ENCODE data around the gene RAE1.

The RAE1 gene

DNA sequence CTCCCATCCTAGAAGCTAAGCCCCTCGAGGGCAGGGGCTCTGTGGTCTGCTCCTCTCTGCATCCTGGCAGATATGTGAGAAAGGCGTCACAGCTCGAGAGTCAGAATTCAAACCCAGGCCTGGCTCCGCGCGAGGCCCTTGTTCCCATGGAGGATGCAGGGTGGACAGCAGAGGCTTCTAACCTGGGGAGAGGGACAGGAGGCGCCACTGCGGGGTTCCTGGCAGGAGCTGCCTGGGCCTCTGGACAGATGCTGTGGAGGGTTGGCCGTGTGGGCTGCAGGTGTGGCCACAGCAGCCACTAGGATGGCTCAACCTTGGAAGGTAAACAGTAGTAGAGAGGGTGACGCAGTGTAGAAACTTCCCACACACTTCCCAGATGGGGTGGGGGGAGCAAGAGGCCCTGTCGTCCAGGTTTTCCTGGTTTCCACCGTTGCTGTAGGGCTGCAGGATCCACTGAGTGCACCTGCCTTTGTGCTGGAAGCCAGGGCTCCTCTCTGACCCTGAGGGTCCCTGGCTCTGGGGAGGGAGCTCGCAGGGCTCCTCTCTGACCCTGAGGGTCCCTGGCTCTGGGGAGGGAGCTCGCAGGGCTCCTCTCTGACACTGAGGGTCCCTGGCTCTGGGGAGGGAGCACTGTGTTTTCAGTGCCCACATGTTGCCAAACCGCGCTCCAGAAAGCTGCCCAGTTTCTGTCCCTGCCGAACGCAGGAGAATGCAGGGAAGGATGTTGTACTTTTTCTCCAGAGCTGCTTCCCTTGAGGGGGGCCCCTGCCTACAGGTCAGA, 54.4 kb downstream of the RAE1 start:
- TF ChIP-seq, protein P1, sequence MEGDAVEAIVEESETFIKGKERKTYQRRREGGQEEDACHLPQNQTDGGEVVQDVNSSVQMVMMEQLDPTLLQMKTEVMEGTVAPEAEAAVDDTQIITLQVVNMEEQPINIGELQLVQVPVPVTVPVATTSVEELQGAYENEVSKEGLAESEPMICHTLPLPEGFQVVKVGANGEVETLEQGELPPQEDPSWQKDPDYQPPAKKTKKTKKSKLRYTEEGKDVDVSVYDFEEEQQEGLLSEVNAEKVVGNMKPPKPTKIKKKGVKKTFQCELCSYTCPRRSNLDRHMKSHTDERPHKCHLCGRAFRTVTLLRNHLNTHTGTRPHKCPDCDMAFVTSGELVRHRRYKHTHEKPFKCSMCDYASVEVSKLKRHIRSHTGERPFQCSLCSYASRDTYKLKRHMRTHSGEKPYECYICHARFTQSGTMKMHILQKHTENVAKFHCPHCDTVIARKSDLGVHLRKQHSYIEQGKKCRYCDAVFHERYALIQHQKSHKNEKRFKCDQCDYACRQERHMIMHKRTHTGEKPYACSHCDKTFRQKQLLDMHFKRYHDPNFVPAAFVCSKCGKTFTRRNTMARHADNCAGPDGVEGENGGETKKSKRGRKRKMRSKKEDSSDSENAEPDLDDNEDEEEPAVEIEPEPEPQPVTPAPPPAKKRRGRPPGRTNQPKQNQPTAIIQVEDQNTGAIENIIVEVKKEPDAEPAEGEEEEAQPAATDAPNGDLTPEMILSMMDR (IDR thresholded peaks at IDR 0.05; ENCODE audit: control extremely low read depth, extremely low read depth, low read depth, missing control alignments) = no peak
- DNase-seq (ENCODE audit: extremely low spot score) = no peak
- CTCF ChIA-PET = interaction anchor here (0.9 kb wide), 1 partner anchor 15 kb away, joined by 3 read pairs; no protein-coding TSS in a partner anchor
- POLR2A ChIA-PET = interaction anchor here (0.9 kb wide), 1 partner anchor 17 kb away, joined by 5 read pairs; no protein-coding TSS in a partner anchor

DNA sequence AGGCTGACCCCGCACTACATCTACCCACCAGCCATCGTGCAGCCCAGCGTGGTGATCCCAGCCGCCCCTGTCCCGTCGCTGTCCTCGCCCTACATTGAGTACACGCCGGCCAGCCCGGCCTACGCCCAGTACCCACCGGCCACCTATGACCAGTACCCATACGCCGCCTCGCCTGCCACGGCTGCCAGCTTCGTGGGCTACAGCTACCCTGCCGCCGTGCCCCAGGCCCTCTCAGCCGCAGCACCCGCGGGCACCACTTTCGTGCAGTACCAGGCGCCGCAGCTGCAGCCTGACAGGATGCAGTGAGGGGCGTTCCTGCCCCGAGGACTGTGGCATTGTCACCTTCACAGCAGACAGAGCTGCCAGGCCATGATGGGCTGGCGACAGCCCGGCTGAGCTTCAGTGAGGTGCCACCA, 56.5 kb downstream of the RAE1 start:
- ChIA-PET POLR2A (interaction anchor here (1.0 kb wide), 1 partner anchor 9 kb away, joined by 3 read pairs; no protein-coding TSS in a partner anchor), CTCF (interaction anchor here (1.2 kb wide), 1 partner anchor 66 kb away, joined by 4 read pairs; no protein-coding TSS in a partner anchor)
- no peak for DNase-seq (ENCODE audit: extremely low spot score)
- TF ChIP-seq, protein P1 (IDR thresholded peaks at IDR 0.05; ENCODE audit: control extremely low read depth, extremely low read depth, low read depth, missing control alignments) = no peak

DNA sequence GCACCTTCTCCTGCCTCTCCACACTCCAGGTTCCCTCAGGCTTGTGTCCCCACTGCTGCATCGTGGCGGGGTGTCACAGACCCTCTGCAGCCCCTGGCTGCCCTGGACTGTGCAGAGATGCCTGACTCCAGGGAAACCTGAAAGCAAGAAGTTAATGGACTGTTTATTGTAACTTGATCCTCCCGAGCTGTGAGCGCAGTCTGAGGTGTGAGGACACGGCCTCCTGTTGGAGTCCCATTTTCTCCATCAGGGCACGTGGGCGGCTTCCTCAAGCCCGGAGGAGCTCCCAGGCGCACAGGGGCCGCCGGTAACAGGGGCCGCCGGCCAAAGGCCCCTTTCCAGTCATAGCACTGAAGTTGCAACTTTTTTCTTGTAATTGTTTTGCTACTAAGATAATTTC, 57.1 kb downstream of the RAE1 start:
- ChIA-PET CTCF (interaction anchor here (1.2 to 1.4 kb wide), 2 partner anchors 25 to 65 kb away, joined by 3 to 4 read pairs; no protein-coding TSS in a partner anchor), POLR2A (interaction anchor here (1.0 kb wide), 1 partner anchor 10 kb away, joined by 3 read pairs; no protein-coding TSS in a partner anchor)
- DNase-seq (ENCODE audit: extremely low spot score) = no peak
- TF ChIP-seq, protein P1 (IDR thresholded peaks at IDR 0.05; ENCODE audit: control extremely low read depth, extremely low read depth, low read depth, missing control alignments) = no peak

DNA sequence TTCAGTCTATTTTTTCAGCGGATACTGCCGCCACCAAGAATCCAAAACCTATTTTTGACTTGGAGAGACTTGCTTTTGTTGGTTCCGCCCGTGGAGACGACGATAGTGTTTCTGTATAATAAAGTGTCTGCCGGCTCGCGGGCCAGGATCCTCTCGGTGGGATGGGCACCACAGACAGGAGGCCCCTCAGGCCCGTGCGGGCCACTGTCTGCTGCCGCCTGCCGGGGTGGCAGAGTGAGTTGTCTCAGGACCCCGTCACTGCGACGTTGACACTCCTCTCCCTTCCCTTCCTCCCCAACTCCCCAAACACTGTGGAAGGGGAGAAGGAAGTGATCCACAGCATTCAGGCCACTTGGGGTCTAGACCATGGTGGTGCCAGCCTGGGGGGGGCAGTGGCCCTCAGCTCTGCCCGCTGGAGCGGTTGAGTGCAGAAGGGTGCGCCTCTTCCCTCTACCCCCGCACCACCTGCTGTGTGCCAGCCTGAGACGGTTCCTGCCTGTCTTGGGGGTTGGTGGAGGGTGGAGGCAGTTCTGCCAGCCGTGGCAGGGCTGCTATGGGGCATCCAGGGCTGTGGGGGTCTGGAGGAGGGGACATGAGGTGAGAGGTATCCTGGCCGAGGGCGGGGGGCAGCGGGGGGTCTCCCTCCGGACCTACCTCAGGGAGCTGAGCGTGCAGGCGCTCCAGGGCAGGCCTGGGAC, 57.6 kb downstream of the RAE1 start:
- CTCF ChIA-PET = interaction anchor here (0.6 to 1.4 kb wide), 2 partner anchors 26 to 88 kb away, joined by 3 read pairs; no protein-coding TSS in a partner anchor
- DNase-seq (ENCODE audit: extremely low spot score) = no peak
- POLR2A ChIA-PET = interaction anchor here (0.8 kb wide), 1 partner anchor 11 kb away, joined by 3 read pairs; no protein-coding TSS in a partner anchor
- TF ChIP-seq, protein P1 (IDR thresholded peaks at IDR 0.05; ENCODE audit: control extremely low read depth, extremely low read depth, low read depth, missing control alignments) = no peak

DNA sequence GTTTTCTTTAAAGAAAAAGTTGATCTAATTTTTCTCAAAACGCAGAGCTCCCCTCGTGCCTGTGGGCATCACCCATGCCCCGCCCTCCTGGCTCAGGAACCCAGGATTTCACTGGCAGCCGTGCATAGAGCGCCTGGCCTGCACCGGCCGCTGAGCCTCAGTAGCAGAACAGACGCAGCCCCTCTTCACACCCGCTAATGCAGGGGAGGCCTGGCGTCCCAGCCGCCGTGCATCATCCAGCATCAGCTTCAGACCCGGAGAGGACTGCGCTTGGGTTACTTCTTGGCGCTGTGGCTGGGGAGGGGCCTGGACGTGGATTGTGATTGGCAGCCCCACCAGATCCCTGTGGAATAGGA, 58.2 kb downstream of the RAE1 start:
- POLR2A ChIA-PET = interaction anchor here (0.8 kb wide), 1 partner anchor 11 kb away, joined by 3 read pairs; no protein-coding TSS in a partner anchor
- CTCF ChIA-PET = interaction anchor here (0.6 to 1.4 kb wide), 2 partner anchors 26 to 87 kb away, joined by 3 read pairs; no protein-coding TSS in a partner anchor
- no peak for DNase-seq (ENCODE audit: extremely low spot score)
- TF ChIP-seq, protein P1 (IDR thresholded peaks at IDR 0.05; ENCODE audit: control extremely low read depth, extremely low read depth, low read depth, missing control alignments) = no peak
